HG03064 (cell line): Measurements from ENCODE around the gene PRND.
A peak's percentile ranks its signal among the peaks of the same experiment; 100 is the strongest.
"Not testable (repeated sequence)": the region's sequence is repeated elsewhere in the genome, so short reads cannot be mapped to it uniquely, and the experiment has no call there.

Experiments used
- ATAC-seq: cut with Tn5 transposase; IDR thresholded peaks from one replicate; pipeline ENCODE4 v1.9.1; 2021; ENCODE audit warnings: low read depth; ENCODE audit not compliant: unreplicated experiment

Gene PRND

GRCh38 chr20:4708036-4708435, 13.7 kb upstream of the PRND start:
- ATAC-seq = no peak

- no peak for ATAC-seq
These were observed 12.9 kb upstream of the PRND start for GRCh38 chr20:4708856-4709255.

- no peak for ATAC-seq
These were observed 12.2 kb upstream of the PRND start for GRCh38 chr20:4709261-4710105.

GRCh38 chr20:4710106-4710475, 11.6 kb upstream of the PRND start:
- no peak for ATAC-seq

GRCh38 chr20:4711511-4711910, 10.2 kb upstream of the PRND start:
- ATAC-seq = no peak

GRCh38 chr20:4713401-4713800, 8.3 kb upstream of the PRND start:
- no peak for ATAC-seq

- ATAC-seq = no peak
These were observed 6.9 kb upstream of the PRND start for GRCh38 chr20:4714818-4715217.

GRCh38 chr20:4717816-4718570, 3.7 kb upstream of the PRND start:
- no peak for ATAC-seq

- no peak for ATAC-seq
These were observed 2.5 kb upstream of the PRND start for GRCh38 chr20:4719190-4719589.

- peak; percentile 90 for ATAC-seq
These were observed 1.4 kb upstream of the PRND start for GRCh38 chr20:4720041-4720976.

GRCh38 chr20:4720977-4721349, 746 bp upstream of the PRND start:
- peak; percentile 12 for ATAC-seq

GRCh38 chr20:4722571-4722970, 862 bp downstream of the PRND start:
- no peak for ATAC-seq

- no peak for ATAC-seq
These were observed 1.3 kb downstream of the PRND start for GRCh38 chr20:4722993-4723392.

- not testable (repeated sequence) for ATAC-seq
These were observed 1.8 kb downstream of the PRND start for GRCh38 chr20:4723553-4723952.

GRCh38 chr20:4724459-4725262, 3.0 kb downstream of the PRND start:
- no peak for ATAC-seq

GRCh38 chr20:4725263-4725550, 3.5 kb downstream of the PRND start:
- ATAC-seq = no peak

GRCh38 chr20:4726710-4727397, 5.1 kb downstream of the PRND start:
- ATAC-seq = peak; percentile 59

GRCh38 chr20:4728120-4728760, 6.5 kb downstream of the PRND start:
- no peak for ATAC-seq

- ATAC-seq = no peak
These were observed 7.6 kb downstream of the PRND start for GRCh38 chr20:4729265-4729664.
